Endothelial cell of umbilical vein (primary cell): ENCODE results near the gene SH3TC1. TPM values are rescaled to one million over a fixed set of nuclear protein-coding genes. Genes with fewer than 3 reads are reported as not detected.

Experiments used
- BruUV-seq: library from RNA; stranded (reverse); fragments of 400-500 nt; replicated peaks from 2 replicates; lab custom pipeline; 2021; lab: Mats Ljungman, UMichigan
- CTCF ChIA-PET: fragments of 300-600, 350-600 bp; sonication (Branson Sonifier 250); formaldehyde crosslinking; loops from one replicate; lab custom pipeline; 2021; ENCODE audit warnings: antibody characterized with exemption, inconsistent platforms; lab: Charles Lee
- POLR2A ChIA-PET: fragments of 300-600, 350-600 bp; sonication (Branson Sonifier 250); formaldehyde crosslinking; loops from one replicate; lab custom pipeline; 2021; ENCODE audit warnings: antibody characterized with exemption, inconsistent platforms; lab: Charles Lee
- DNase-seq: peaks from one replicate; pipeline ENCODE4 v3.0.0-alpha.2; 2011; ENCODE audit warnings: low read depth, low spot score
- FAIRE-seq: peaks from 2 replicates; lab custom pipeline; 2011; peaks lifted over from hg19 to GRCh38; lab: Jason Lieb, UNC
- H2AFZ ChIP-seq: 2 replicates; pipeline ENCODE4 v1.6.0; 2012; ENCODE audit warnings: low read depth, low read length, control low read depth, inconsistent platforms
- H3K27ac ChIP-seq: 2 replicates; pipeline ENCODE4 v1.5.1; 2011; ENCODE audit warnings: low read depth, mild to moderate bottlenecking, control low read depth, low read length, moderate library complexity; ENCODE audit not compliant: insufficient read depth
- H3K27me3 ChIP-seq, 2 experiments: 2 replicates each; pipeline versions ENCODE4 v1.6.0 to v1.6.1; 2011; ENCODE audit warnings: low read length in 2 of 2, mixed read lengths in 1 of 2; ENCODE audit not compliant: control insufficient read depth in 2 of 2, insufficient read depth in 2 of 2
- H3K36me3 ChIP-seq, 2 experiments: 2 replicates in 1 of 2; 3 replicates in 1 of 2; pipeline ENCODE4 v1.5.1; 2011; ENCODE audit warnings: low read length in 2 of 2, mild to moderate bottlenecking in 1 of 2, moderate library complexity in 1 of 2; ENCODE audit not compliant: control insufficient read depth in 2 of 2, insufficient read depth in 2 of 2; ENCODE audit errors: extremely low read depth in 1 of 2
- H3K4me1 ChIP-seq: 3 replicates; pipeline ENCODE4 v1.5.1; 2011; ENCODE audit warnings: mild to moderate bottlenecking, low read length; ENCODE audit not compliant: control insufficient read depth, insufficient read depth; ENCODE audit errors: extremely low read depth
- H3K4me2 ChIP-seq: 2 replicates; pipeline ENCODE4 v1.6.1; 2011; ENCODE audit warnings: low read length, control low read depth, mixed read lengths; ENCODE audit not compliant: insufficient read depth
- H3K4me3 ChIP-seq, 3 experiments: fragments of 200-600 bp in 1 of 3; sonication (generic), shearing (Covaris generic) in 1 of 3; replicated peaks in 1 of 3; 2 replicates each; pipeline ENCODE4 v1.5.1; 2011 to 2016; ENCODE audit warnings: control low read depth in 3 of 3, low read length in 3 of 3, mild to moderate bottlenecking in 2 of 3, inconsistent platforms in 1 of 3, low read depth in 1 of 3, moderate library complexity in 1 of 3; ENCODE audit not compliant: insufficient read depth in 1 of 3
- H3K79me2 ChIP-seq: 2 replicates; pipeline ENCODE4 v1.6.0; 2012; ENCODE audit warnings: low read length, inconsistent platforms; ENCODE audit not compliant: control insufficient read depth, insufficient read depth
- H3K9ac ChIP-seq: replicated peaks from 2 replicates; pipeline ENCODE3; 2011; ENCODE audit warnings: low read length, control low read depth; ENCODE audit not compliant: insufficient read depth; ENCODE audit errors: extremely low read depth
- H3K9me1 ChIP-seq: replicated peaks from 3 replicates; pipeline ENCODE4 v1.6.0; 2011; ENCODE audit warnings: mild to moderate bottlenecking, low read length; ENCODE audit not compliant: control insufficient read depth, insufficient read depth; ENCODE audit errors: extremely low read depth
- H3K9me3 ChIP-seq: replicated peaks from 2 replicates; pipeline ENCODE4 v1.5.1; 2012; ENCODE audit warnings: low read length, inconsistent platforms; ENCODE audit not compliant: control insufficient read depth, insufficient read depth
- H4K20me1 ChIP-seq: replicated peaks from 2 replicates; pipeline ENCODE3; 2011; ENCODE audit warnings: mild to moderate bottlenecking, low read length; ENCODE audit not compliant: control insufficient read depth, insufficient read depth; ENCODE audit errors: extremely low read depth
- CTCF ChIP-seq, 2 donors: IDR thresholded peaks; 1 replicate in 1 of 2; 2 replicates in 1 of 2; pipeline ENCODE4 v1.5.1; 2011; ENCODE audit warnings: low read length in 2 of 2, mild to moderate bottlenecking in 2 of 2, moderate library complexity in 2 of 2, control low read depth in 1 of 2, inconsistent platforms in 1 of 2, low read depth in 1 of 2; ENCODE audit not compliant: insufficient read depth in 1 of 2; ENCODE audit errors: extremely low read depth in 1 of 2
- EZH2 ChIP-seq: IDR thresholded peaks from 2 replicates; pipeline ENCODE4 v1.6.1; 2012; ENCODE audit warnings: borderline replicate concordance, low read depth, mild to moderate bottlenecking, moderate library complexity, low read length, inconsistent platforms; ENCODE audit not compliant: severe bottlenecking
- FOS ChIP-seq: IDR thresholded peaks from 2 replicates; pipeline ENCODE4 v1.6.1; 2011; ENCODE audit warnings: mild to moderate bottlenecking, low read length, moderate library complexity, borderline replicate concordance; ENCODE audit not compliant: insufficient read depth
- GATA2 ChIP-seq: IDR thresholded peaks from 2 replicates; pipeline ENCODE4 v1.7.0; 2011; ENCODE audit warnings: low read depth, mild to moderate bottlenecking, moderate library complexity, mixed read lengths, low read length; ENCODE audit not compliant: insufficient read length, insufficient read depth
- JUN ChIP-seq: IDR thresholded peaks from 2 replicates; pipeline ENCODE4 v1.6.1; 2011; ENCODE audit warnings: borderline replicate concordance, low read depth; ENCODE audit not compliant: insufficient read length, insufficient read depth
- MAX ChIP-seq: IDR thresholded peaks from 2 replicates; pipeline ENCODE4 v1.6.1; 2011; ENCODE audit not compliant: insufficient read depth, insufficient read length
- MYC ChIP-seq: IDR thresholded peaks from one replicate; pipeline ENCODE4 v1.6.1; 2011; ENCODE audit warnings: mild to moderate bottlenecking, low read depth, low read length
- POLR2A ChIP-seq: IDR thresholded peaks from 2 replicates; pipeline ENCODE4 v1.6.1; 2012; ENCODE audit warnings: low read depth, mild to moderate bottlenecking, control low read depth, low read length
- POLR2AphosphoS5 ChIP-seq: IDR thresholded peaks from 2 replicates; pipeline ENCODE4 v1.6.1; 2012; ENCODE audit warnings: low read depth, mild to moderate bottlenecking, control low read depth, low read length, moderate library complexity; ENCODE audit not compliant: insufficient read depth
- dilution Hi-C: fragments of 300-500 bp; cut with MboI; formaldehyde crosslinking; loops from one replicate; pipeline ENCODE4 v1.15.0; 2019; ENCODE audit warnings: low sequenced_read_pairs; ENCODE audit not compliant: extremely low pct_ligation_motif_present
- intact Hi-C: fragments of 100-400 bp; cut with micrococcal nuclease; formaldehyde crosslinking; loops from one replicate; pipeline ENCODE4 v1.10.0; 2022
- polyA plus RNA-seq, 4 experiments: library from polyadenylated mRNA; depleted of rRNA in 3 of 4; stranded (reverse) in 3 of 4; unstranded in 1 of 4; fragments of >200 nt; gene quantifications; 2 replicates each; pipeline versions ENCODE4 v1.2.1 to v1.2.3, GENCODE V29; 2011 to 2012; ENCODE audit warnings: missing spikeins in 1 of 4
- total RNA-seq: library from RNA; stranded (reverse); gene quantifications from 2 replicates; pipeline ENCODE4 v1.2.3, GENCODE V29; 2021

SH3TC1 gene
- total and polyA plus RNA-seq, 2 donors (not counting 3 experiments of a cell fraction or from before 2014, with no cell fraction given), result 96.5 to 192 TPM

- TF ChIP-seq MAX, result no peak
- TF ChIP-seq JUN, result no peak
- no peak for TF ChIP-seq GATA2
- no peak for TF ChIP-seq MYC
- no peak for TF ChIP-seq POLR2A
- no peak for TF ChIP-seq FOS
- TF ChIP-seq CTCF (IDR thresholded peaks at IDR 0.05; ENCODE audit: extremely low read depth in 1 of 2, insufficient read depth in 1 of 2, low read depth in 1 of 2, low read length in 2 of 2), result no peak
- TF ChIP-seq POLR2AphosphoS5, result no peak
- TF ChIP-seq EZH2, result no peak
- H2AFZ ChIP-seq, result no peak overlapping the region
- H3K79me2 ChIP-seq, result no peaks in the 10 kb centered on the region
- CTCF ChIA-PET, result no interaction called here
- no peak overlapping the region for H3K4me2 ChIP-seq
- FAIRE-seq (no peak), DNase-seq (no peak)
- intact Hi-C loops (no loop called here), dilution Hi-C loops (no loop called here)
- H3K4me1 ChIP-seq, result peaks cover 4% of the 10 kb centered on the region
- peaks cover 13 to 15% of the 10 kb centered on the region in 2 experiments for H3K27me3 ChIP-seq
- no peaks in the 10 kb centered on the region for H4K20me1 ChIP-seq
- H3K9me3 ChIP-seq, result no peaks in the 10 kb centered on the region
- POLR2A ChIA-PET, result no interaction called here
- no peak overlapping the region for H3K27ac ChIP-seq
- H3K9me1 ChIP-seq, result no peaks in the 10 kb centered on the region
- no peak overlapping the region for H3K9ac ChIP-seq
- no peaks in the 10 kb centered on the region for H3K36me3 ChIP-seq
- no peak overlapping the region for H3K4me3 ChIP-seq
- BruUV-seq, result no TSS peak
Observed at GRCh38 chr4:8153441-8153840, 45.6 kb upstream of the SH3TC1 start.
